Activated CD8-positive, alpha-beta memory T cell treated with anti-CD3 and anti-CD28 coated beads, Interleukin-2, amount 10 ng/mL, durations not matched to agents 7 days and 5 days (primary cell): Measurements from ENCODE around the gene PADI1. TPM values are rescaled to one million over a fixed set of nuclear protein-coding genes. Genes with fewer than 3 reads are reported as not detected.

ENCODE experiments used
- ATAC-seq: fragments of 150-1000 bp; cut with Tn5 transposase; one replicate; pipeline ENCODE4 v1.10.0; 2021; ENCODE audit warnings: moderate library complexity
- CTCF ChIA-PET: fragments of 350-600 bp; sonication (Branson Sonifier 250); formaldehyde crosslinking; loops from one replicate; lab custom pipeline; 2021; ENCODE audit warnings: antibody characterized with exemption; lab: Charles Lee
- DNase-seq: peaks from one replicate; pipeline ENCODE4 v3.0.0-alpha.2; 2020
- H3K27ac Mint-ChIP-seq: one replicate; pipeline ENCODE4 v1.8.0; 2021; ENCODE audit warnings: mild to moderate bottlenecking, mixed read lengths
- H3K27me3 Mint-ChIP-seq: one replicate; pipeline ENCODE4 v1.8.0; 2021; ENCODE audit warnings: mixed read lengths
- H3K36me3 Mint-ChIP-seq: one replicate; pipeline ENCODE4 v1.8.0; 2021; ENCODE audit warnings: mild to moderate bottlenecking, mixed read lengths
- H3K4me1 Mint-ChIP-seq: one replicate; pipeline ENCODE4 v1.8.0; 2021; ENCODE audit warnings: mixed read lengths
- H3K4me3 Mint-ChIP-seq: one replicate; pipeline ENCODE4 v1.8.0; 2021; ENCODE audit warnings: mild to moderate bottlenecking, moderate library complexity, mixed read lengths
- H3K9me3 Mint-ChIP-seq: one replicate; pipeline ENCODE4 v1.8.0; 2022; ENCODE audit warnings: low read depth, mixed read lengths
- total RNA-seq, 2 experiments: library from RNA; stranded (reverse); gene quantifications; one replicate each; pipeline ENCODE4 v1.2.3, GENCODE V29; 2021

PADI1 gene
- total RNA-seq, 2 experiments from 2014 or later = not detected

- CTCF ChIA-PET = no interaction called here
- Mint-ChIP-seq H3K36me3 (no peaks in the 10 kb centered on the region), H3K9me3 (no peaks in the 10 kb centered on the region), H3K27me3 (peaks cover 11% of the 10 kb centered on the region), H3K4me1 (no peaks in the 10 kb centered on the region), H3K4me3 (no peak overlapping the region), H3K27ac (no peak overlapping the region)
- ATAC-seq (no peak), DNase-seq (no peak)
Measured at GRCh38 chr1:17167786-17168090, 37.2 kb upstream of the PADI1 start.

GRCh38 chr1:17168091-17168876 is 36.6 kb upstream of the PADI1 start:
- no peak for ATAC-seq
- no peak overlapping the region for H3K27ac Mint-ChIP-seq
- H3K9me3 Mint-ChIP-seq = no peaks in the 10 kb centered on the region
- CTCF ChIA-PET = no interaction called here
- no peaks in the 10 kb centered on the region for H3K36me3 Mint-ChIP-seq
- peaks cover 14% of the 10 kb centered on the region for H3K27me3 Mint-ChIP-seq
- DNase-seq = no peak
- no peaks in the 10 kb centered on the region for H3K4me1 Mint-ChIP-seq
- H3K4me3 Mint-ChIP-seq = no peak overlapping the region

- CTCF ChIA-PET = no interaction called here
Measured at GRCh38 chr1:17170571-17170970, 34.4 kb upstream of the PADI1 start.

GRCh38 chr1:17173217-17173616 is 31.7 kb upstream of the PADI1 start:
- peaks cover 36% of the 10 kb centered on the region for H3K27me3 Mint-ChIP-seq
- DNase-seq = no peak
- no peak for ATAC-seq
- H3K36me3 Mint-ChIP-seq = no peaks in the 10 kb centered on the region
- CTCF ChIA-PET = no interaction called here
- no peaks in the 10 kb centered on the region for H3K4me1 Mint-ChIP-seq
- H3K27ac Mint-ChIP-seq = no peak overlapping the region
- peaks cover 4% of the 10 kb centered on the region for H3K9me3 Mint-ChIP-seq
- H3K4me3 Mint-ChIP-seq = no peak overlapping the region

More at GRCh38 chr1:17170571-17170970, 34.4 kb upstream of the PADI1 start:
- Mint-ChIP-seq H3K27ac (no peak overlapping the region), H3K36me3 (no peaks in the 10 kb centered on the region), H3K27me3 (peaks cover 23% of the 10 kb centered on the region), H3K4me3 (no peak overlapping the region), H3K4me1 (no peaks in the 10 kb centered on the region), H3K9me3 (peaks cover 4% of the 10 kb centered on the region)
- ATAC-seq = no peak
- DNase-seq = no peak

GRCh38 chr1:17176306-17177061 is 28.4 kb upstream of the PADI1 start:
- Mint-ChIP-seq H3K4me3 (no peak overlapping the region), H3K27me3 (peaks cover 46% of the 10 kb centered on the region), H3K4me1 (peaks cover 12% of the 10 kb centered on the region), H3K36me3 (peaks cover 7% of the 10 kb centered on the region), H3K9me3 (peaks cover 4% of the 10 kb centered on the region), H3K27ac (no peak overlapping the region)
- ATAC-seq (no peak), DNase-seq (no peak)
- CTCF ChIA-PET = no interaction called here

- Mint-ChIP-seq H3K9me3 (peaks cover 4% of the 10 kb centered on the region), H3K27me3 (peaks cover 43% of the 10 kb centered on the region), H3K4me1 (peaks cover 21% of the 10 kb centered on the region), H3K27ac (no peak overlapping the region), H3K4me3 (no peak overlapping the region), H3K36me3 (peaks cover 7% of the 10 kb centered on the region)
- CTCF ChIA-PET = no interaction called here
- ATAC-seq = no peak
- DNase-seq = no peak
Measured at GRCh38 chr1:17177651-17178050, 27.3 kb upstream of the PADI1 start.

- H3K27me3 Mint-ChIP-seq = peaks cover 32% of the 10 kb centered on the region
- ATAC-seq (peak; percentile 76), DNase-seq (peak; percentile 65)
- no peaks in the 10 kb centered on the region for H3K9me3 Mint-ChIP-seq
- H3K4me3 Mint-ChIP-seq = peak overlapping the region; percentile 27
- CTCF ChIA-PET = interaction anchor here (0.6 to 0.8 kb wide), 2 partner anchors 8 to 25 kb away, joined by 3 read pairs; no protein-coding TSS in a partner anchor
- peak overlapping the region; percentile 77 for H3K27ac Mint-ChIP-seq
- H3K4me1 Mint-ChIP-seq = peaks cover 26% of the 10 kb centered on the region
- H3K36me3 Mint-ChIP-seq = peaks cover 7% of the 10 kb centered on the region
Measured at GRCh38 chr1:17181781-17182464, 23.0 kb upstream of the PADI1 start.

- Mint-ChIP-seq H3K27ac (no peak overlapping the region), H3K27me3 (peaks cover 21% of the 10 kb centered on the region), H3K4me1 (peaks cover 26% of the 10 kb centered on the region), H3K4me3 (no peak overlapping the region), H3K9me3 (peaks cover 7% of the 10 kb centered on the region), H3K36me3 (peaks cover 10% of the 10 kb centered on the region)
- ATAC-seq = no peak
- DNase-seq = no peak
- CTCF ChIA-PET = interaction anchor here (1.1 kb wide), 1 partner anchor 18 kb away, joined by 3 read pairs; no protein-coding TSS in a partner anchor
Measured at GRCh38 chr1:17183388-17184160, 21.4 kb upstream of the PADI1 start.

GRCh38 chr1:17184161-17184665 is 20.7 kb upstream of the PADI1 start:
- peaks cover 11% of the 10 kb centered on the region for H3K9me3 Mint-ChIP-seq
- H3K4me1 Mint-ChIP-seq = peaks cover 26% of the 10 kb centered on the region
- ATAC-seq (no peak), DNase-seq (no peak)
- H3K27ac Mint-ChIP-seq = no peak overlapping the region
- H3K27me3 Mint-ChIP-seq = peaks cover 15% of the 10 kb centered on the region
- H3K36me3 Mint-ChIP-seq = peaks cover 10% of the 10 kb centered on the region
- H3K4me3 Mint-ChIP-seq = no peak overlapping the region
- CTCF ChIA-PET = no interaction called here

- Mint-ChIP-seq H3K27me3 (peaks cover 11% of the 10 kb centered on the region), H3K36me3 (peaks cover 10% of the 10 kb centered on the region), H3K27ac (no peak overlapping the region), H3K9me3 (peaks cover 11% of the 10 kb centered on the region), H3K4me1 (peaks cover 26% of the 10 kb centered on the region), H3K4me3 (no peak overlapping the region)
- ATAC-seq (no peak), DNase-seq (no peak)
- CTCF ChIA-PET = interaction anchor here (1.2 kb wide), 1 partner anchor 52 kb away, joined by 3 read pairs; no protein-coding TSS in a partner anchor
Measured at GRCh38 chr1:17184822-17185484, 20.0 kb upstream of the PADI1 start.

GRCh38 chr1:17185485-17185860 is 19.5 kb upstream of the PADI1 start:
- H3K27me3 Mint-ChIP-seq = peaks cover 7% of the 10 kb centered on the region
- CTCF ChIA-PET = interaction anchor here (1.2 kb wide), 1 partner anchor 51 kb away, joined by 3 read pairs; no protein-coding TSS in a partner anchor
- no peak overlapping the region for H3K27ac Mint-ChIP-seq

GRCh38 chr1:17186216-17186909 is 18.6 kb upstream of the PADI1 start:
- DNase-seq = no peak
- CTCF ChIA-PET = no interaction called here
- Mint-ChIP-seq H3K36me3 (peaks cover 2% of the 10 kb centered on the region), H3K4me3 (no peak overlapping the region), H3K27me3 (peaks cover 10% of the 10 kb centered on the region), H3K4me1 (peaks cover 14% of the 10 kb centered on the region), H3K9me3 (peaks cover 11% of the 10 kb centered on the region), H3K27ac (no peak overlapping the region)
- no peak for ATAC-seq

More at GRCh38 chr1:17185485-17185860, 19.5 kb upstream of the PADI1 start:
- Mint-ChIP-seq H3K9me3 (peaks cover 11% of the 10 kb centered on the region), H3K4me1 (peaks cover 22% of the 10 kb centered on the region), H3K4me3 (no peak overlapping the region), H3K36me3 (peaks cover 5% of the 10 kb centered on the region)
- DNase-seq = no peak
- ATAC-seq = no peak
